OCI-LY3 (cell line): ENCODE measurements around the gene PFN2.
"Not testable (repeated sequence)": the region's sequence is repeated elsewhere in the genome, so short reads cannot be mapped to it uniquely, and the experiment has no call there.

Source experiments
- H2AFZ ChIP-seq: fragments of 200-600, 300-600 bp; shearing (Covaris generic); 2 replicates; pipeline ENCODE4 v1.6.0; 2014; ENCODE audit warnings: antibody characterized with exemption, low read depth, low read length
- H3K27ac ChIP-seq: fragments of 200-600, 300-600 bp; sonication (generic); 2 replicates; pipeline ENCODE4 v1.5.1; 2014; ENCODE audit warnings: mild to moderate bottlenecking, low read length, moderate library complexity, mixed read lengths
- H3K27me3 ChIP-seq: fragments of 200-600, 300-600 bp; sonication (generic); 2 replicates; pipeline ENCODE4 v1.6.1; 2014; ENCODE audit warnings: low read depth, low read length, mixed read lengths
- H3K36me3 ChIP-seq: fragments of 200-600, 300-600 bp; sonication (generic); replicated peaks from 2 replicates; pipeline ENCODE3; 2014; ENCODE audit warnings: low read depth, low read length, mixed read lengths
- H3K4me1 ChIP-seq: fragments of 300-600, 200-600 bp; sonication (generic); 2 replicates; pipeline ENCODE4 v1.6.1; 2014; ENCODE audit warnings: low read length, mixed read lengths
- H3K4me2 ChIP-seq: fragments of 200-600, 300-600 bp; sonication (generic); 2 replicates; pipeline ENCODE4 v1.6.1; 2014; ENCODE audit warnings: low read length, mixed read lengths
- H3K4me3 ChIP-seq: fragments of 300-600, 200-600 bp; sonication (generic); 2 replicates; pipeline ENCODE4 v1.5.1; 2014; ENCODE audit warnings: antibody characterized with exemption, mild to moderate bottlenecking, low read length, moderate library complexity
- H3K79me2 ChIP-seq: fragments of 300-600, 200-600 bp; shearing (Covaris generic); 2 replicates; pipeline ENCODE4 v1.6.1; 2014; ENCODE audit warnings: mild to moderate bottlenecking, low read length, mixed read lengths
- H3K9ac ChIP-seq: fragments of 300-600, 200-600 bp; shearing (Covaris generic); 2 replicates; pipeline ENCODE4 v1.6.0; 2014; ENCODE audit warnings: mild to moderate bottlenecking, low read length, moderate library complexity
- H3K9me3 ChIP-seq: fragments of 200-600, 300-600 bp; shearing (Covaris generic); 2 replicates; pipeline ENCODE4 v1.6.1; 2014; ENCODE audit warnings: low read length, mixed read lengths; ENCODE audit not compliant: insufficient read depth
- H4K20me1 ChIP-seq: fragments of 200-600, 300-600 bp; sonication (generic); 2 replicates; pipeline ENCODE4 v1.6.1; 2016; ENCODE audit warnings: low read length, mixed read lengths; ENCODE audit not compliant: insufficient read depth
- CTCF ChIP-seq: fragments of 200-600, 300-600 bp; sonication (generic); IDR thresholded peaks from 2 replicates; pipeline ENCODE4 v1.5.1; 2014; ENCODE audit warnings: antibody characterized with exemption, low read length, low read depth
- EZH2phosphoT487 ChIP-seq: fragments of 200-600 bp; shearing (Covaris generic); IDR thresholded peaks from 2 replicates; pipeline ENCODE4 v1.6.1; 2018; ENCODE audit warnings: antibody characterized with exemption, mixed run types, low read depth

The PFN2 gene

GRCh38 chr3:149942409-149942808 lies 28.3 kb downstream of the PFN2 start:
- no peaks in the 10 kb centered on the region for H3K27me3 ChIP-seq
- H3K9me3 ChIP-seq, result no peaks in the 10 kb centered on the region
- H2AFZ ChIP-seq, result no peak overlapping the region
- H3K4me1 ChIP-seq, result peaks cover 9% of the 10 kb centered on the region
- H3K27ac ChIP-seq, result no peak overlapping the region
- peaks cover 4% of the 10 kb centered on the region for H3K36me3 ChIP-seq
- TF ChIP-seq CTCF (no peak), EZH2phosphoT487 (no peak)
- H3K9ac ChIP-seq, result no peak overlapping the region
- no peak overlapping the region for H3K4me2 ChIP-seq
- peaks cover 12% of the 10 kb centered on the region; the same call in 1 of the 2 replicates for H4K20me1 ChIP-seq
- H3K79me2 ChIP-seq, result 0 out of 2 replicates have a peak, but pooled peaks cover 2% of the 10 kb centered on the region
- H3K4me3 ChIP-seq, result no peak overlapping the region

- H3K27me3 ChIP-seq, result no peaks in the 10 kb centered on the region
- H3K9me3 ChIP-seq, result no peaks in the 10 kb centered on the region
- TF ChIP-seq EZH2phosphoT487 (no peak), CTCF (no peak)
- peaks cover 8% of the 10 kb centered on the region; the same call in 1 of the 2 replicates for H4K20me1 ChIP-seq
- H3K79me2 ChIP-seq, result 0 out of 2 replicates have a peak, but pooled peaks cover 2% of the 10 kb centered on the region
- no peak overlapping the region for H3K27ac ChIP-seq
- no peak overlapping the region for H3K4me2 ChIP-seq
- H3K4me3 ChIP-seq, result no peak overlapping the region
- no peak overlapping the region for H2AFZ ChIP-seq
- H3K36me3 ChIP-seq, result peaks cover 4% of the 10 kb centered on the region
- no peak overlapping the region for H3K9ac ChIP-seq
- H3K4me1 ChIP-seq, result peaks cover 7% of the 10 kb centered on the region
Observed at GRCh38 chr3:149941946-149942345, 28.7 kb downstream of the PFN2 start.

- Histone ChIP-seq H3K27ac (no peak overlapping the region), H3K36me3 (peaks cover 4% of the 10 kb centered on the region), H3K4me2 (no peak overlapping the region), H3K9me3 (no peaks in the 10 kb centered on the region), H3K79me2 (0 out of 2 replicates have a peak, but pooled peaks cover 2% of the 10 kb centered on the region), H3K4me3 (no peak overlapping the region), H2AFZ (no peak overlapping the region), H3K9ac (no peak overlapping the region), H3K4me1 (peaks cover 5% of the 10 kb centered on the region), H4K20me1 (0 out of 2 replicates have a peak, but pooled peaks cover 2% of the 10 kb centered on the region), H3K27me3 (no peaks in the 10 kb centered on the region)
- no peak for TF ChIP-seq EZH2phosphoT487
- TF ChIP-seq CTCF, result no peak
Observed at GRCh38 chr3:149941186-149941585, 29.5 kb downstream of the PFN2 start.

- H3K9me3 ChIP-seq, H3K27me3 ChIP-seq, H3K4me2 ChIP-seq, H3K36me3 ChIP-seq, H3K9ac ChIP-seq, H4K20me1 ChIP-seq, H3K4me3 ChIP-seq, H3K4me1 ChIP-seq, H2AFZ ChIP-seq, H3K79me2 ChIP-seq, H3K27ac ChIP-seq: not testable (repeated sequence)
Observed at GRCh38 chr3:149938392-149939055, 32.2 kb downstream of the PFN2 start.
